GM21381 (cell line): ENCODE results near the gene BZW2.

Source experiments
- ATAC-seq: cut with Tn5 transposase; IDR thresholded peaks from one replicate; pipeline ENCODE4 v1.9.1; 2021; ENCODE audit warnings: mild to moderate bottlenecking, moderate library complexity; ENCODE audit not compliant: unreplicated experiment

Gene BZW2

DNA sequence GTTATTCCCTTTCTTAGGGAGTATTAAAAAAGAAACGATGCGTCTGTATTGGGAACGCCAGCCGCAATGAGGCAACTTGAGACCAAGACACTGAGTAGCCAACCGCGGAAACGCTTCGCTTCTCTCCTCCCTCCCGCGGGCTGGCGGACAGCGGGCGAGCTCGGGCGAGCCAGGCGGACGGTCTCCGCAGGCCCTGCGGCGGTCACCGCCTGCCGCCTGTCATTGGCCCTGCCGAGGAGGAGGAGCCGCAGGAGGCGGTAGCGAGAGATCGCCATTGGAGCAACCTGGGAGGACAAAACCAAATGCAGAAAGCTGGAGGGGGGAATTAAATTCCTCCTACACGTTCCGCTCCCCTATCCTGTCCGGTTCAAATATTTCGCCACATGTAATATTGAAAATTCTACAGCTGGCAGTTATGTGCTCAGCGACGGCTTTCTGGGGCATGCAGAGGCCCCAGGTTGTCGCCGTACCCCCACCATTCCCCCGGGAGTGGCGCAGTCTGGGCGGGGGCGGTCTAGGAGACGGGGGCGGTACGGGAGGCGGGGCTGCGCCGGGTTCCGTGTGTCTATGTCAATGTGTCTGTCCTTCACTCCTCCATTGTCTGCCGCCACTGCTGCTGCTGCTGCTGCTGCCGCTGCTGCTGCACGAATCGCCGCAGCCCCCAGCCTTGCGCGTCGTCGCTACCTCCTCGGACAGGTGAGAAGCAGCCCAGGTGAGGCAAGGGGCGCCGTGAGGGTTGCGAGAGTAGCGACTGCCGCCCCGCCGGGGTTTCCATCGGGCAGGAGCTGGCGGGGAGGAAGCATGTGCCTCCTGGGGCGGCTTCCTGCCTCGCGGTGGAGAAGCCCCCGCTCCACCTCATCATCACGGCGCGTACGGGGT is at the start of gene BZW2, which contains the start of gene ANKMY2:
BZW2 (plus strand) TSS at position 589 of the 879 bp plus-strand sequence. CDS start 19,263 bp downstream, outside the sequence.
ANKMY2 (minus strand) TSS at position 162 of the 879 bp plus-strand sequence. CDS start 181 bp downstream, outside the sequence.
- peak; percentile 97 for ATAC-seq

GRCh38 chr7:16598015-16598414 is 48.0 kb upstream of the BZW2 start:
- ATAC-seq: no peak

DNA sequence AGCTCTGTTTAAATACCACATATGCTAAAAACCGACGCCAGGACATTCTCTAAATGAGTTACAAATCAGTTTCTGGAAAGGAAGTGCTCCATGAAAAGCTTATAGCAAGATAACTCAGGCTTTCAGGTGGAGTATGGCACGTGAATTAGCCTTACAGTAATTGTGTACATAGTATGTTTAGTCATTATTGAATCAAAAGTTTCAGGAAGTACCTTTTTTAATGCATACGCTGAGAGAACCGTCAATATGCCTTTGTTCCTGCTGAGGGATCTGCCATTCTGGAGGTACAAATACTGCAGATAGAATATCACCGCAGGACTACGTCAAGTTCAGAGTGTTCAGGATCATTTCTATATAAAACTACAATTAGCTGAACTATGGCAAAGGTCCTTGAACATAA is 46.1 kb upstream of the BZW2 start:
- no peak for ATAC-seq

DNA sequence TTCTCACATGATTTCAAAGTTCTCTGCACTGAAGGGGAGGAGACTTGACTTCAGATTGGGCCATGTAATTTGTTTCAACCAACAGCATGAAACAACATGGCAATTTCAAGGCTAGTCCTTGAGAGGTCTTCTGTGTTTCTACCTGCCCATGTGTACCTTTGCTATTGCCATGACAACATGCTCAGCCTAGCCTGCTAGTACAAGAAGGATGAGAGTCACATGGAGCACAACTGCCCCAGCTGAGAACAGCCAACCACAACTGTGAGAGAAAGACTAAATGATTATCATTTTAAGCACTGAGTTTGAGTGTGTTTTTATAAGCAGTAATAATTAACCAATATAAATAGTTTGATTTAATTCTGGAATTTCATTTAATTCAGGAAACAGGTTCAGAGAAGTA is 42.3 kb upstream of the BZW2 start:
- ATAC-seq: no peak

DNA sequence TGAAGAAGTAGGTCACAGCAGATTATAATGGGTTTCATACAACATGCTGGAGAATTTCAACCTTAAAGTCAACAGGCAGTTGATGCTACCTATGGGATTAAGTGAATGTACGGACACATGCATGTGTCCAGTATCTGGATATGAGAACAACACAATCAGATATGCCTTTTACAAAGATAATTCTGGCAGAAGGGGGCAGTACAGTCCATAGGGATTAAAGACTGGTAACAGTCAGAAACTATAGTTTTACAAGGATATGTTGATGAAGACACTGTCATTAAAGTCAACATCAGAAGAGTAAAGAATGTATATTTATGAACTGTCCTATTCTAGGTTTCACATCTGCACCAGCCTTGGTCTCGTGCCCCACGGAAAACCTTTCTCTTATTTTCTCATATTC is 41.9 kb upstream of the BZW2 start:
- no peak for ATAC-seq

- no peak for ATAC-seq
Measured at GRCh38 chr7:16606704-16607103, 39.3 kb upstream of the BZW2 start.

DNA sequence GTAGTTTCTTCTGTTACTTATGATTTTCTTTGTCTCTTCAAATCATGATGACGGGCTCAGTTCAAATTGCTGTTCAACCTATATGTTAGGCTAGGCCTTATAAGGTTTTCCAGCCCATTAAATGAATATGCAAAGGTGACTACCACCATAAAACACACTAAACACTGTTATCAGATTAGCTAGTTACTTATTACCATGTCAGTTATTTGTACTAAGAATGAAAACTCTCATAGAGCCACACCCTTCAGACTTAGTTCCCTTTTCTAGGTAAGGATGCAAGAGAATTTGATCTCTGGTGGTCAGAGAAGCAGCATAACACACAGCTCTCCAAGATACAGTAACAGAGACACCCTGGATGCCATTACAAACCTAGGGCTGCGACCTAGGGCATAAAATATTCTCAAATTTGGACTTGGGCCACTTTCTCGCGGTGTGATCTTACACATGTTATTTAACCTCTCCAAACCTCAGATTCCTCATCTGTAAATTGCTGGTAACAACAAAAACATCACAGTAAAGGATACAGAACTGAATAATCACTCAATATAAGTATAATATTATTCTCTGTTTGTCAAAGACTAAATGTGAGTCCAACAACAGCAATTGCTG is 36.0 kb upstream of the BZW2 start:
- ATAC-seq: peak; percentile 93

- ATAC-seq: no peak
Measured at GRCh38 chr7:16611711-16612110, 34.3 kb upstream of the BZW2 start.

GRCh38 chr7:16615228-16615627 is 30.8 kb upstream of the BZW2 start:
- no peak for ATAC-seq

GRCh38 chr7:16616122-16616521 is 29.9 kb upstream of the BZW2 start:
- no peak for ATAC-seq

GRCh38 chr7:16616542-16616941 is 29.4 kb upstream of the BZW2 start:
- no peak for ATAC-seq

GRCh38 chr7:16619979-16620408 is 26.0 kb upstream of the BZW2 start:
- ATAC-seq: peak; percentile 80

- ATAC-seq: no peak
Measured at GRCh38 chr7:16626388-16626787, 19.6 kb upstream of the BZW2 start.

- no peak for ATAC-seq
Measured at GRCh38 chr7:16627236-16627635, 18.7 kb upstream of the BZW2 start.

DNA sequence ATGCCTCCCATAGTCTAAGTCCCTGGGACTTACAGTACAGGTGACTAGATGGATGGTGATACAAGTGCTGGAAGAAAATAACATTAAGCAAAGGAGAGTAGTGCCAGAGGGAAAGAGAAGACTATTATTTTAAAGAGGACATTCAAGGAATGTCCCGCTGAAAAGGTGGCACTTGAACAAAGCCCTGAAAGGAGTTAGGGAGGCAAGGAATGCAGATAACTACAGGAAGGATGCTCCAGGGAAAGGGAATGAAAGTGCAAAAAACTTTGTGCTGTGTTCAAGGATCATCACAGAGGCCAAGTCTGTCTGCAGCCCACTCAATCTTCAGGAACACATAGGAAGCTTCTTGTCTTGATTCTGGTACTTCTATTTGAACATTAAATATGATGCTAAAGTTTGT is 15.3 kb upstream of the BZW2 start:
- no peak for ATAC-seq

DNA sequence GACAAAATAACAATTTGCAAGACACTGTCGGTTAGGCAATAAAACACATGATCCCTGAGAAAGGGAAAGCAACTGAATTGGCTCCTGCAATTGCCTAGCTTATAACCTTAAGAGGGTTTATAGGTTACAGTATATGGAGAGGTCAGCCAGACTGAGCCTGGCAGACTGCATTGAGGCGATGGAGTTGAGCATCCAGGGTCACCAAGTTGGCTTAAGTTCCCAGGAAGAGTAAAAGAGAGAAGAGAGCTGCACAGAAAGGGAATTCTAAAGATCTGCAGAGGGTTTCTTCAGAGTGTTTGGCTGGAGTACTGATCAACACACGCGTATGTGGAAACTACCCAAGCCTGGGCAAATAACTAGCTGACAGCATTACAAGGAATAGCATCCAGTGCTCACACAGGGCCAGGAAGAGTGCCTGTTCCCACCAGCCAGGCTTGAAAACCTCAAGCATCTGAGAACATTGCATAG is 11.7 kb upstream of the BZW2 start:
- no peak for ATAC-seq

- ATAC-seq: no peak
Measured at GRCh38 chr7:16636555-16637101, 9.4 kb upstream of the BZW2 start.

DNA sequence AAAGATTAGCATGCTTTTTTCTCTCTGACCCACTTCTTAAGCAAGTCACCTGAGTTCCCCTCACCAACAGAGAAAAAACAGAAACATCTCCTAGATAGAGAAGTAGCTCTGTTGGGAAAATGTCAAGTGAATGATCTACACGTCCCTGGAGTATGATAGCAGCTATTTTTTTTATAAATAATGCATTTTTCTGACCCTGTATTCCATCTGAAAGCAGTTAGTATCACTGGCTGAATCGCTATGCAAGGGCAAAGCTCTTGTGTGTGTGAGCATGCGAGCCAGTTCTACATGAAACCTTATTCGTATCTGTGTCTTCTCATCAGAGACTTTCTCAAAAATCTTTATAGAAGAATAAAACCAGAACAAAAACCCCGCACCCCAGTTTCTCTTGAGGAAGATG is 8.6 kb upstream of the BZW2 start:
- ATAC-seq: no peak

DNA sequence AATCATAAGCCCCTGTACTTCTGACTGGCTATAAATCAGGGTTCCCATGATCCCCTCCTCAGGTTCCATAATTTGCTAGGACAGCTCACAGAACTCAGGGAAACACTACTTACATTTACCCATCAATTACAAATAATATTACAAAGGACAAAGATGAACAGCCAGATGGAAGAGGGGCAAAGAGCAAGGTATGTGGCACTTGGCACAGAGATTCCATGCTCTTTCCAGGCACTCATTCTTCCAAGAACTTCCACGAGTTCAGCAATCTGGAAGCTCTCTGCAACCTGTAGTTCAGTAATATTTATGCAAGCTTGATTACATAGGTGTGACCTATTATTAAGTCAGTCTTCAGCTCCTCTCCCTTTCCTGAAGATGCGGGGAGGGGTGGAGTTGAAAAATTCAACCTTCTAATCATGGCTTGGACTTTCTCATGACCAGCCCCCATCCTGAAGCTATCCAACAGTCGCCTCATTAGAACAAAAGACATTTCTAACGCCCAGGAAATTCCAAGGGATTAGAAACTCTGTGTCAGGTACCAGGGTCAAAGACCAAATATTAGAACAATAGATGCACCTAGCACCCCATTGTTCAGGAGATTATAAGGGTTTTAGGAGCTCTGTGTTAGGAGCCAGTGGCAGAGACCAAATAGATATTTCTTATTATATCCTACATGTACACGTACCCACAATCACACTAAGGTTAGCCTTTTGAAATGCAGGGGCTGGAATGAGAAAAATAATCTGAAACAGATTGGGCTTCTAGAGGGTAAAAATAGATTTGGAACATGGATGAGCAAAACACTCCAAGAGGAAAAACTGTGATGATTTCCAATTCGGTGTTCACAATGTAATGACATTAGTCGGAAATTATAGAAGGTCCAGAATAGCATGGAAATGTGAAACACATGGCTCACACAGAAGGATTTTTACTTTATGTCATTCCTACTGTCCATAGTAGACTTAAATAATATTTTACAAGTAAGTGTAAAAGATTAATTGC is 7.4 kb upstream of the BZW2 start:
- no peak for ATAC-seq

DNA sequence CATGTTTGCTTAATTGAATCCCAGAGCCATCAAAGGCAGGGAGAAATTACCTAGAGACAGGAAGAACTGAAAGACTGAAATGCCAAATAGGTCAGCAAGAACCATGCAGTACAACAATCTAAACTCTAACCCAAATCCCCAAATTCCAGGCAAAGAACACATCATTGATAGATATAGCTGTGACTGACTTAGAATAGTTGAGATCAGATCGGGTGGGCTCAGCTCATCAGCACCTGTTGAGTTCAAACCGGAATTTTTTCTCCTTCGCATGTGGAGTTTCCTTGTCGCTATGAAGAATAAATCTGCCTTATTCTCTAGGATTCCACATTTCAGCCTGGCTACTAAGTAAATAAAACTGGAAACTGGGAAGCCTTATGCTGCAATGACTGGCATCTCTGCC is 1.8 kb upstream of the BZW2 start:
- ATAC-seq: no peak
